ENCODE measurements around the gene ABR.
"Not testable (repeated sequence)": the region's sequence is repeated elsewhere in the genome, so short reads cannot be mapped to it uniquely, and the experiment has no call there.

Gene ABR

GRCh38 chr17:1123921-1124715 lies 55.7 kb downstream of the ABR start:
- Histone ChIP-seq H3K27ac (no peak overlapping the region), H3K9ac (no peak overlapping the region), H3K79me2 (ENCODE audit: insufficient read depth, low read depth) (no peaks in the 10 kb centered on the region), H3K27me3 (ENCODE audit: insufficient read depth, low read depth) (peaks cover 27% of the 10 kb centered on the region; the same call in 1 of the 2 replicates), H3K4me2 (no peak overlapping the region), H4K20me1 (ENCODE audit: insufficient read depth) (no peaks in the 10 kb centered on the region), H3K4me1 (ENCODE audit: low read depth, poor library complexity, severe bottlenecking) (peaks cover 18% of the 10 kb centered on the region), H3K36me3 (ENCODE audit: insufficient read depth) (no peaks in the 10 kb centered on the region), H3K4me3 (IDR thresholded peaks at IDR 0.05; ENCODE audit: insufficient read depth, low read depth, low read length) (no peak overlapping the region), H2AFZ (ENCODE audit: low read depth) (no peak overlapping the region)
- TF ChIP-seq CTCF (conservative IDR thresholded peaks at IDR 0.05; ENCODE audit: low read depth, low read length): no peak

DNA sequence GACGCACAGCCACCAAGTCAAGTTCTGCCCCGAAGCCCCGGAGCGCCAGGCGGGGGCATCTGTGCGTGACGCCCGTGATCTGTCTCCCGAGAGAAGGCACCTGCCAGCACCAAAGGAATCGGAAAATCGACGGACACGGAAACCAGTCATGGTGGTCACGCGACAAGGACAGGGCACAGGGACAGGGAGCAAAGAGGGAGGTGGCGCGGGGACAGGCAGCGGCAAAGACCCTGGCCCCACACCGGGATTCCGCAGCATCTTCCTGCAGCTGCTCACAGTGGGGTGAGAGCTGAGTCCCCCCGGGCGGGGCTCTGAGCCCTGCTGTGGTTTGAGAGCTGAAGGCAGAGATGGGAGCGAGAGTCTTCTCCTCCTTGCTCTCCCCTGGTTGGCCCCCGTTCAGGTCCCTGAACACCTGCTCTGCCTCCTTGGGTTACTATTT lies 56.4 kb downstream of the ABR start:
- Histone ChIP-seq H3K4me3 (IDR thresholded peaks at IDR 0.05; ENCODE audit: insufficient read depth, low read depth, low read length) (no peak overlapping the region), H3K9ac (no peak overlapping the region), H4K20me1 (ENCODE audit: insufficient read depth) (no peaks in the 10 kb centered on the region), H3K4me2 (no peak overlapping the region), H3K36me3 (ENCODE audit: insufficient read depth) (no peaks in the 10 kb centered on the region), H3K27me3 (ENCODE audit: insufficient read depth, low read depth) (peaks cover 27% of the 10 kb centered on the region; the same call in 1 of the 2 replicates), H3K79me2 (ENCODE audit: insufficient read depth, low read depth) (no peaks in the 10 kb centered on the region), H3K4me1 (ENCODE audit: low read depth, poor library complexity, severe bottlenecking) (peaks cover 18% of the 10 kb centered on the region), H3K27ac (no peak overlapping the region), H2AFZ (ENCODE audit: low read depth) (no peak overlapping the region)
- TF ChIP-seq CTCF (conservative IDR thresholded peaks at IDR 0.05; ENCODE audit: low read depth, low read length): no peak

- H3K4me1 ChIP-seq (ENCODE audit: low read depth, poor library complexity, severe bottlenecking): peaks cover 18% of the 10 kb centered on the region
- H3K36me3 ChIP-seq (ENCODE audit: insufficient read depth): no peaks in the 10 kb centered on the region
- no peaks in the 10 kb centered on the region for H4K20me1 ChIP-seq (ENCODE audit: insufficient read depth)
- no peak overlapping the region for H3K4me3 ChIP-seq (IDR thresholded peaks at IDR 0.05; ENCODE audit: insufficient read depth, low read depth, low read length)
- TF ChIP-seq CTCF (conservative IDR thresholded peaks at IDR 0.05; ENCODE audit: low read depth, low read length): peak; percentile 68
- H3K4me2 ChIP-seq: no peak overlapping the region
- peak overlapping the region; percentile 52 for H2AFZ ChIP-seq (ENCODE audit: low read depth)
- H3K27ac ChIP-seq: no peak overlapping the region
- H3K27me3 ChIP-seq (ENCODE audit: insufficient read depth, low read depth): peaks cover 21% of the 10 kb centered on the region; the same call in 1 of the 2 replicates
- no peak overlapping the region for H3K9ac ChIP-seq
- no peaks in the 10 kb centered on the region for H3K79me2 ChIP-seq (ENCODE audit: insufficient read depth, low read depth)
These were observed 57.0 kb downstream of the ABR start for GRCh38 chr17:1122533-1123392.

- not testable (repeated sequence) for H3K9ac ChIP-seq; H3K27ac ChIP-seq; H4K20me1 ChIP-seq (ENCODE audit: insufficient read depth); H3K4me3 ChIP-seq (IDR thresholded peaks at IDR 0.05; ENCODE audit: insufficient read depth, low read depth, low read length); H2AFZ ChIP-seq (ENCODE audit: low read depth); H3K79me2 ChIP-seq (ENCODE audit: insufficient read depth, low read depth); H3K4me2 ChIP-seq; H3K36me3 ChIP-seq (ENCODE audit: insufficient read depth)
- Histone ChIP-seq H3K27me3 (ENCODE audit: insufficient read depth, low read depth) (peaks cover 12% of the 10 kb centered on the region; the same call in 1 of the 2 replicates), H3K4me1 (ENCODE audit: low read depth, poor library complexity, severe bottlenecking) (peaks cover 18% of the 10 kb centered on the region)
These were observed 58.4 kb downstream of the ABR start for GRCh38 chr17:1121442-1121817.
